Measurements from ENCODE around the gene PCBP3.
A peak's percentile ranks its signal among the peaks of the same experiment; 100 is the strongest.
"Not testable (repeated sequence)": the region's sequence is repeated elsewhere in the genome, so short reads cannot be mapped to it uniquely, and the experiment has no call there.

The PCBP3 gene

GRCh38 chr21:45643021-45643980, at the start of gene PCBP3:
TSS of gene PCBP3 (plus strand) at chr21:45643725. CDS start at chr21:45850086, 206,361 bp downstream.
- DNase-seq (ENCODE audit: low spot score) = peak; percentile 93

DNA sequence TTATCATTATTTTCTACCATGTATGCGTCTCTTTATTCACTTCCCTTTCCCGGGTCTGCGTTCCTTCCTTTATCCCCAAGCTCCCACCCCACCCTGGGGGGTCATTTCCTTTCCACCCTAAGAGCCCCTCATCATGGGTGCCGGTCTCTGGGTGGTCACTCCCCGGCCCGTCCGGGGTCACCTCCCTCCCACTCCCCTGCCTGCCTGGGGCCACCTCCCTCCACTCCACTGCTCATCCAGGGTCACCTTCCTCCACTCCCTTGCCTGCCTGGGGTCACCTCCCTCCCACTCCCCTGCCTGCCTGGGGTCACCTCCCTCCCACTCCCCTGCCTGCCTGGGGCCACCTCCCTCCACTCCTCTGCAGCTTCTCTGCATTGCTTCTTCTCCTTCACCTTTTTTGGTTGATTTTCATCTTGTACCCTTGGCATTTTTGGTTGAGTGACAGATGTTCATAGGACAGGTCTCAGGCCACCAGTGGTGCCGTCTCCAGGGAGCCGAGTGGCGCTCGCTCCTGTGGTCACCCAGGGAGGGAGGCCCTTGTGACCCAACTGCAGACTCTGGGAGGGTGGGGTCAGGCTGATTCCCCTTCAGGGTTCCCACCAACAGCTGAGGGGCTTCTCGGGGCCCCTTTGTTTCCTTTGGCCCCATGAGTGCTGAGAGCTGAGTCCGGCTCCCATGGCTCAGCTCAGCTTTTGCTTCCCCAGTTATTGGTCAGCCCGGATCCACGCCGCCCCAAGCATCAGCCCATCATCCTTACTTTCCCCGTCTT, 48.6 kb upstream of the PCBP3 start:
- no peak for DNase-seq (ENCODE audit: low spot score)

GRCh38 chr21:45595574-45596295, 47.8 kb upstream of the PCBP3 start:
- no peak for DNase-seq (ENCODE audit: low spot score)

- DNase-seq (ENCODE audit: low spot score) = peak; percentile 78
Measured at GRCh38 chr21:45596704-45597318, 46.7 kb upstream of the PCBP3 start.

- no peak for DNase-seq (ENCODE audit: low spot score)
Measured at GRCh38 chr21:45598109-45598508, 45.4 kb upstream of the PCBP3 start.

DNA sequence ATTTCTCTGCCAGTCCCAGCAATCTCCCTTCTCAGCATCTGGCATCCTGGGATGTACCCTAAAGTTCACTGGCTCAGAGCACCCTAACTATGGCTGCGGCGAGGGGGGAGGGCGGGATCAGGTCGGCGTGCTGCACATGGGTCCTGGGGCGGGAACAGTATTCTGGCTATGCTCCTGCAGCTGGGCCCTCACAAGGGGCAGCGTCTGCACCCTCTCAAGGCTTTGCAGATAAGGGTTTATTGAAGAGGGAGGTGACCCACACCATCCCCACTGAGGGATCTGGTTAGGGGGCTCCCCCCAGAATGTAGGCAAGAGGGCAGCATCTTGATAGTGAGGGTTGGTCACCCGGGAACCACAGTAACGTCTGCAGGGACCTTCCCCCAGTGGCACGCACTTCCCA, 44.9 kb upstream of the PCBP3 start:
- DNase-seq (ENCODE audit: low spot score) = no peak

GRCh38 chr21:45599146-45599581, 44.4 kb upstream of the PCBP3 start:
- DNase-seq (ENCODE audit: low spot score) = no peak

GRCh38 chr21:45600248-45600647, 43.3 kb upstream of the PCBP3 start:
- no peak for DNase-seq (ENCODE audit: low spot score)

DNA sequence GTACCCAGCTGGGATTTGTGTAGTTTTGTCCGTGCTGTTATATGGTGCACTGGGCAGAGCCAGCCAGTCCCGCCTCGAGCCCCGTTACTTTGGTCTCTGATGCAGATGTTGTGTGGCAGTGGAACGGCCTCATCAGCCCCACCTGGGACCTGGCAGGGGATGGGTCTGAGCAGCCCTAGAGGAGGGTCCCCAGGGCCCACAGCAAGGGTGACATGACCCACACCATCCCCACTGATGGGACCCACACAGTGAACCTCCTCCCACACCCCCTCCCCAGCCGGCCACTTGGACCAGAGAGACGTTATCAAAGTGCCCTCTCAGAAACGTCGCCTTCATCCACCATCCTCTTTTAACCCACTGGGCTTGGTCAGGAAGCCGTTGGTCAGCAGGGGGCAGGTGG, 42.0 kb upstream of the PCBP3 start:
- no peak for DNase-seq (ENCODE audit: low spot score)

DNA sequence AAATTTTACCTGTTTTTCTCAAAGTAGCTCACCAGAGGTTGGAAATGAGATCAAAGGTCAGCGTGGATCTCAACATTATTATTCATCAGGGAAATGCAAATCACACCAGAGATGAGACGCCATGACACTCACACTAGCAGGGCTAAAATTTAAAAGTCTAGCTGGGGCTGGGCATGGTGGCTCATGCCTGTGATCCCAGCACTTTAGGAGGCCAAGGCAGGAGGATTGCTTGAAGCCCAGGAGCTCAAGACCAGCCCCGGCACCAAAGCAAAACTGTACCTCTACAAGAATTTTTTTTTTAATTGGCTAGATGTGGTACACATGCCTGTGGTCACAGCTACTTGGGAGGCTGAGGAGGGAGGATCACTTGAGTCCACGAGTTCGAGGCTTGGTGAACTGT, 41.4 kb upstream of the PCBP3 start:
- DNase-seq (ENCODE audit: low spot score) = no peak

GRCh38 chr21:45603481-45603880, 40.0 kb upstream of the PCBP3 start:
- DNase-seq (ENCODE audit: low spot score) = no peak

DNA sequence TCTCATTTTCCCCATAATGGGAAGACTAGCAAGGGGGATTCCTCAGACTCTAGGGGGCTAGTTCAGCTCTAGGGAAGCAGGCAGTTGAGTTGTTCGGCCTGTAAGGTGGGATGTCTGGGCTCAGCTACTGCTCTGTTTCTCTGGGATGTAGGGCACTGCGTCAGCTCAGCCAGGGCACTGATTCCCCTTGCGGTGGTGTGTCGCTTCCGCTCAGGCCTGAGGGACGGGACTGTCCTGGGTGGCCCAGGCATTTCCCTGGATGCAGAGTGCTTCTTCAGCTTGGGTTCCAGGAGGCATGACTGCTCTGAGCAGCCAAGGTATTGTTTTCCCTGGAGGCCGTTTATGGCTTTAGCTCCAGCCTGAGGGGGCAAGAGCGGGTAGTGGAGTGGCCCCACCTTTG, 38.8 kb upstream of the PCBP3 start:
- DNase-seq (ENCODE audit: low spot score) = not testable (repeated sequence)

DNA sequence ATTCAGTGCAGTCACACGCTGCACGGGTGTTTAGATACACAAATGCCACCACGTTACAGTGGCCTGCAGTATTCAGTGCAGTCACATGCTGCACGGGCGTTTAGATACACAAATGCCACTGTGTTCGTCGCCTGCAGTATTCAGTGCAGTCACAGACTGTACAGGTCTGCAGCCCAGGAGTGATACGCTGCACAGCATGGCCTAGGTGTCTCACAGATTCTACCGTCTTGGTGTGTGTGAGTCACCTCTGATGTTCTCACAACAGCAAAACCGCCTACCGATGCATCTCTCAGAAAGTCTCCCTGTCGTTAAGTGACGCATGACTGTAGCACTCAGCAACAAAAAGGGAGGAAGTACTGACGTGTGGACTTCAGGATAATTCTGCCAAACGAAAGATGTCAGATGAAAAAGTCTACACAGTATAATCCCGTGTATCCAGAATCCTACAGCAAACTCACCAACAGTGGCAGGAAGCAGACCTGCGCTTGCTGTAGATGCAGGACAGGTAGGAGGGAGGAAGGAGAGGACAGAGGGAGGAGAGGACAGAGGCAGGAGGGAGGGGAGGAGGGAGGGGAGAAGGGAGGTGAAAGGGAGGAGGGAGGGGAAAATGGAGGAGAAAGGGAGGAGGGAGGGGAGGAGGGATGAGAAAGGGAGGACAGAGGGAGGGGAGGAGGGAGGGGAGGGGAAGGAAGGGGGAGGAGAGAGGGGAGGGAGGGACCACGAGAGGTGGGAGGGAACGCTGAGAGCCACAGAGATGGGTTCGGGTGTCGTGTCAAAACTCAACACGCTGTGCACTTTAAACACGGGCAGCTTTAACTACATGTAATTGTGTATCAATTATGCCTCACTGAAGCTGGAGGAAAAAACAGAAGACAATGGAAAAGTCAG, 36.3 kb upstream of the PCBP3 start:
- DNase-seq (ENCODE audit: low spot score) = no peak

- no peak for DNase-seq (ENCODE audit: low spot score)
Measured at GRCh38 chr21:45607909-45608295, 35.6 kb upstream of the PCBP3 start.

- not testable (repeated sequence) for DNase-seq (ENCODE audit: low spot score)
Measured at GRCh38 chr21:45608747-45609470, 34.6 kb upstream of the PCBP3 start.

DNA sequence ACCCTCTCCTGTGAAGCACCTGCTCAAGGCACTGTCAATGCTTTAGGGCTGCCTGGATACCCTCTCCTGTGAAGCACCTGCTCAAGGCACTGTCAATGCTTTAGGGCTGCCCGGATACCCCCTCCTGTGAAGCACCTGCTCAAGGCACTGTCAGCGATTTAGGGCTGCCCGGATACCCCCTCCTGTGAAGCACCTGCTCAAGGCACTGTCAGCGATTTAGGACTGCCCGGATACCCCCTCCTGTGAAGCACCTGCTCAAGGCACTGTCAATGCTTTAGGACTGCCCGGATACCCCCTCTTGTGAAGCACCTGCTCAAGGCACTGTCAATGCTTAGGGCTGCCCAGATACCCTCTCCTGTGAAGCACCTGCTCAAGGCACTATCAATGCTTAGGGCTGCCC, 33.9 kb upstream of the PCBP3 start:
- not testable (repeated sequence) for DNase-seq (ENCODE audit: low spot score)

DNA sequence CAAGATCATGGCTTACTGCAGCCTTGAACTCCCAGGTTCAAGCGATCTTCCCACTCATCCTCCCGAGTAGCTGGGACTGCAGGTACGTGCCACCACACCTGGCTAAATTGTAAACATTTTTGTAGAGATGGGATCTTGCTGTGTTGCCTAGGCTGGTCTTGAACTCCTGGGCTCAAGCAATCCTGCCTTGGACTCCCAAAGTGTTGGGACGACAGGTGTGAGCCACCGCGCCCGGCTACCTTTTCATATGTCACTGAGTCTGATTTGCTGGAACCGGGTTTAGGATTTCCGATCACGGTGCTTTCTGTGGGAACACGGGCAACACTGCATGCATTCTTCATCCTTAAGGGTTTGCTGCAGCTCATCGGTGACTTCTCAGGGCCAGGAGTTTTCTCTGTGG, 32.2 kb upstream of the PCBP3 start:
- DNase-seq (ENCODE audit: low spot score) = no peak

DNA sequence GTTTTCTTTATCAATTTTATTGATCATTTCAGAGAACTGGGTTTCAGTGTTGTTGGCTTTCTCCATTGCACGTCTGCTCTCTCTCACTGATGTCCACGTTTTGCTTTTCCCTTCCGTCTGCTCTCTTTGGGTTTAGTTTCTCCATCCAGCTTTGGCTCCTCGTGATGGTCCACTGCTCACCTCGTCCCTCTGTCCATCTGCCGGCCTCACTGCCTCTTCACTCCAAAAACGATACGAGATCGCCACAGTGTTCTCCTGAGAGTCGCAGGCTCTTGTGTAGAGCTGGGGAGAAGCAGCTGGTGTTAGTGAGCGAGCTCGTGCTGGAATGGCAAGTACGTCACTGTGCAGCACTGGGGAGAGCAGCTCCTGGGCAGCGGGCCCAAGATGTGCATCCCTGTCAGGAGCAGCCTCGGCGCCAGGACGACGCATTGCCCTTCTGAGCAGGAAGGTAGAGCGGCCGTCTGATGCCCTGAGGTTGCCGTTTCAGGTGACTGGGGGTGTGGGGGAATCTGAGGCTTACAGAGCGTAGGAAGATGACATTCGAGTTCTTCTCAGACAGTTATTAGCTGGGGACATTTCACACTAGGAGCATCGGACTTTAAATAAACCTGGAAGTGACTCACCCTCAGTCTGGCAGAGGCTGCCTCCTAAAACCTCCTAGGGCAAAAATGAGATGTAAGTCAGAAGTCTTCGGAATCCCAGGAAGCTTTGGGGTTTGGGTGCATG, 31.4 kb upstream of the PCBP3 start:
- peak; percentile 87 for DNase-seq (ENCODE audit: low spot score)

- not testable (repeated sequence) for DNase-seq (ENCODE audit: low spot score)
Measured at GRCh38 chr21:45612665-45613019, 30.9 kb upstream of the PCBP3 start.

DNA sequence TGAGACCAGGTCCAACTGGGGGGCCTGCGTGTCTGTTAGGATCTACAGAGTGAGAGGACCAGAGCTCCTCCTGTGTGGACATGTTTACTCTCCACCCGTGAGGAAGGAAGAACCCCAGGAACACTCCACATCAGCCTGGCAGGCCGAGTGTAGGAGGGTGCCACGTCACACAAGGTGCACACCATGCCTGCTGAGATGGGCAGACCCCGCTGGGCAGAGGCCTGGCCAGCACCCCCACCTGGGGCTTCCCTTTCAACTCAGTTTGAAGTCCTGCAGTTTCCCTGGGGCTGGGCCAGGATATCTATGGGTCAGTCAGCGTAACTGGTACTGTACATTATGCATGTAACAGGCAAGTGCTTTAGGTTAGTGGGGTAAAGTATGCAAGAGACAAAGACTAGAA, 30.1 kb upstream of the PCBP3 start:
- no peak for DNase-seq (ENCODE audit: low spot score)

Measured in AG08396 (cell line).